Osteoblast (primary cell): Measurements from ENCODE around the gene FBXW11. TPM values are rescaled to one million over a fixed set of nuclear protein-coding genes. Genes with fewer than 3 reads are reported as not detected.

Experiments
- DNase-seq: peaks from one replicate; pipeline ENCODE4 v3.0.0; 2011; ENCODE audit warnings: low spot score, mixed read lengths; ENCODE audit not compliant: insufficient read length; ENCODE audit errors: missing footprints
- H2AFZ ChIP-seq: 2 replicates; pipeline ENCODE4 v1.6.0; 2011; ENCODE audit warnings: mild to moderate bottlenecking, low read length
- H3K27ac ChIP-seq: 2 replicates; pipeline ENCODE4 v1.5.1; 2011; ENCODE audit warnings: mild to moderate bottlenecking, low read depth, low read length, moderate library complexity
- H3K27me3 ChIP-seq: 2 replicates; pipeline ENCODE4 v1.6.0; 2012; ENCODE audit warnings: mild to moderate bottlenecking, control low read depth, inconsistent platforms, low read length, moderate library complexity; ENCODE audit not compliant: insufficient read depth
- H3K36me3 ChIP-seq: 2 replicates; pipeline ENCODE4 v1.5.1; 2011; ENCODE audit warnings: mild to moderate bottlenecking, low read length, control low read depth, moderate library complexity; ENCODE audit not compliant: insufficient read depth
- H3K4me1 ChIP-seq: 2 replicates; pipeline ENCODE4 v1.5.1; 2011; ENCODE audit warnings: mild to moderate bottlenecking, low read length, control low read depth, moderate library complexity; ENCODE audit not compliant: insufficient read depth
- H3K4me2 ChIP-seq: 2 replicates; pipeline ENCODE4 v1.6.0; 2011; ENCODE audit warnings: mild to moderate bottlenecking, low read length; ENCODE audit not compliant: insufficient read depth
- H3K4me3 ChIP-seq: fragments of 200-600 bp; sonication (generic); 3 replicates; pipeline ENCODE4 v1.5.1; 2012; ENCODE audit warnings: mild to moderate bottlenecking, low read length, inconsistent platforms; ENCODE audit not compliant: insufficient read depth
- H3K79me2 ChIP-seq: 2 replicates; pipeline ENCODE4 v1.6.0; 2012; ENCODE audit warnings: mild to moderate bottlenecking, low read length, control low read depth, inconsistent platforms; ENCODE audit not compliant: insufficient read depth
- H3K9me3 ChIP-seq: 2 replicates; pipeline ENCODE4 v1.5.1; 2011; ENCODE audit warnings: low read depth, low read length, control low read depth
- H4K20me1 ChIP-seq: 2 replicates; pipeline ENCODE4 v1.6.0; 2012; ENCODE audit warnings: mild to moderate bottlenecking, low read length, control low read depth; ENCODE audit not compliant: insufficient read depth
- CTCF ChIP-seq: IDR thresholded peaks from 2 replicates; pipeline ENCODE4 v1.5.1; 2011; ENCODE audit warnings: mild to moderate bottlenecking, low read depth, low read length, moderate library complexity; ENCODE audit errors: extremely low read depth
- total RNA-seq: library from RNA; depleted of rRNA; stranded (reverse); fragments of >200 nt; gene quantifications from 2 replicates; pipeline ENCODE4 v1.2.3, GENCODE V29; 2012

FBXW11 gene
- total RNA-seq, 1 donor, result 76.7 TPM

- peaks cover 95% of the 10 kb centered on the region for H3K79me2 ChIP-seq
- TF ChIP-seq CTCF, result no peak
- H3K27me3 ChIP-seq, result no peaks in the 10 kb centered on the region
- H3K4me2 ChIP-seq, result no peak overlapping the region
- H3K9me3 ChIP-seq, result no peaks in the 10 kb centered on the region
- H3K27ac ChIP-seq, result no peak overlapping the region
- H3K4me3 ChIP-seq, result no peak overlapping the region
- H3K4me1 ChIP-seq, result peaks cover 3% of the 10 kb centered on the region
- H3K36me3 ChIP-seq, result no peaks in the 10 kb centered on the region
- no peak overlapping the region for H2AFZ ChIP-seq
- peaks cover 66% of the 10 kb centered on the region for H4K20me1 ChIP-seq
- DNase-seq, result no peak
These were observed 43.0 kb downstream of the FBXW11 start for GRCh38 chr5:171963416-171963815.

GRCh38 chr5:171961117-171961516 is 45.3 kb downstream of the FBXW11 start:
- no peak overlapping the region for H2AFZ ChIP-seq
- no peak overlapping the region for H3K4me2 ChIP-seq
- H3K4me3 ChIP-seq, result no peak overlapping the region
- no peaks in the 10 kb centered on the region for H3K36me3 ChIP-seq
- TF ChIP-seq CTCF, result no peak
- no peaks in the 10 kb centered on the region for H3K9me3 ChIP-seq
- H3K79me2 ChIP-seq, result peaks cover 98% of the 10 kb centered on the region
- peaks cover 71% of the 10 kb centered on the region for H4K20me1 ChIP-seq
- H3K27ac ChIP-seq, result no peak overlapping the region
- no peaks in the 10 kb centered on the region for H3K27me3 ChIP-seq
- H3K4me1 ChIP-seq, result peaks cover 14% of the 10 kb centered on the region
- DNase-seq, result no peak

GRCh38 chr5:171957591-171958251 is 48.7 kb downstream of the FBXW11 start:
- no peak for DNase-seq
- Histone ChIP-seq H3K27me3 (no peaks in the 10 kb centered on the region), H4K20me1 (peaks cover 70% of the 10 kb centered on the region), H2AFZ (no peak overlapping the region), H3K9me3 (no peaks in the 10 kb centered on the region), H3K4me2 (no peak overlapping the region), H3K79me2 (peaks cover 93% of the 10 kb centered on the region), H3K36me3 (no peaks in the 10 kb centered on the region), H3K4me3 (no peak overlapping the region), H3K4me1 (peaks cover 35% of the 10 kb centered on the region), H3K27ac (no peak overlapping the region)
- no peak for TF ChIP-seq CTCF

- Histone ChIP-seq H3K27ac (no peak overlapping the region), H3K4me2 (no peak overlapping the region), H3K36me3 (no peaks in the 10 kb centered on the region), H3K79me2 (peaks cover 91% of the 10 kb centered on the region), H3K27me3 (no peaks in the 10 kb centered on the region), H2AFZ (no peak overlapping the region), H3K4me1 (peaks cover 35% of the 10 kb centered on the region), H4K20me1 (peaks cover 66% of the 10 kb centered on the region), H3K9me3 (no peaks in the 10 kb centered on the region), H3K4me3 (no peak overlapping the region)
- TF ChIP-seq CTCF, result no peak
- no peak for DNase-seq
These were observed 49.4 kb downstream of the FBXW11 start for GRCh38 chr5:171956887-171957495.
